EH (cell line): ENCODE data around the gene GRM8.
A peak's percentile ranks its signal among the peaks of the same experiment; 100 is the strongest.

Experiments used
- DNase-seq: peaks from one replicate; pipeline ENCODE4 v3.0.0-alpha.2; 2015; ENCODE audit warnings: low read depth

Gene GRM8

DNA sequence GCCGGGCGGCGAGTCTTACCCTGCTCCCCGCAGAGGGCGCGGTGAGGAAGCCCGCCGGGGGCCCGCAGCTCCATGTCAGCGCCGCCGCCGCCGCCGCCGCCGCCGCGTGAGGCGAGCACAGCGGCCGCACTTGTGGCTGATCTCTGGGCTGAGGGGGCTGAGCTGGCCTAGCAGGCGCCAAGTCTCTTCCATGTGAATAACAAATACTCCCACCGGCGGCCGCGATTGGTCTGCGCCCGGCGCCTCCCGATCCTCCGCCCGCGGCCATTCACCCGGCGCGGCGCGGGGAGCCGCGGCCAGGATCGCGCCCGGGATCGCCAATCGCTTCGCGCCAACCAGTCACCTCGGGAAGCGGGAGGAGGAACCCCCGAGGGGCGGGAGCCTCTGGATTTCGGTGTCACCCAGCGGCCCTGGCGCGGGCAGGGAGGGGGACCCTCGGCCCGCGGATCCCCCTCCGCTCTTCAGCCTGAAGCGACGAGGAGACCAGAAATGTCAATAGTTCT, at the start of gene GRM8:
Gene GRM8 (minus strand): TSS at position 164 of the 503 bp plus-strand sequence.
- peak; percentile 45 for DNase-seq

DNA sequence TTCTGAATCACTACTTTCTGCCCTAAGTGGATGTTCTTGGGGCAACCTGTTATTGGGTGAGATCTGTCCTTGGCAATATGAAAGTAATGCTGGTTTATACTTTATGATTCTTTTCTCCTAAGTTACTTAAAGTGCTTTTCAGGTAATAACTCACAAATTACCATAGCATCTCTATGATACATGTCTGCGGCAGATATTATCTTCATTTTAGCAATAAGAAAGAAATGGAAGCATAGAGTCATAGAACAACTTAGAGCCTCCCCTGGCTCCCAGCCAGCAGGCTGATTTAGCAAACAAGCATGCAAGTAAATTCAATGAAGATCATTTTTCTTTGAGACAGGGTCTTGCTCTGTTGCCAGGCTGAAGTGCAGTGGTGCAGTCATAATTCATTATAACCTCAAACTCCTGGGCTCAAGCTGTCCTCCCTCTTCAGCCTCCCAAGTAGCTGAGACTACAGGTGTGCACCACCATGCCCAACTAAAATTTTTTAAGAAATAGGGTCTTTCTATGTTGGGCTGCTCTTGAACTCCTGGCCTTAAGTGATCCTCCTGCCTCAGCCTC, 38.1 kb upstream of the GRM8 start:
- DNase-seq, result no peak

DNA sequence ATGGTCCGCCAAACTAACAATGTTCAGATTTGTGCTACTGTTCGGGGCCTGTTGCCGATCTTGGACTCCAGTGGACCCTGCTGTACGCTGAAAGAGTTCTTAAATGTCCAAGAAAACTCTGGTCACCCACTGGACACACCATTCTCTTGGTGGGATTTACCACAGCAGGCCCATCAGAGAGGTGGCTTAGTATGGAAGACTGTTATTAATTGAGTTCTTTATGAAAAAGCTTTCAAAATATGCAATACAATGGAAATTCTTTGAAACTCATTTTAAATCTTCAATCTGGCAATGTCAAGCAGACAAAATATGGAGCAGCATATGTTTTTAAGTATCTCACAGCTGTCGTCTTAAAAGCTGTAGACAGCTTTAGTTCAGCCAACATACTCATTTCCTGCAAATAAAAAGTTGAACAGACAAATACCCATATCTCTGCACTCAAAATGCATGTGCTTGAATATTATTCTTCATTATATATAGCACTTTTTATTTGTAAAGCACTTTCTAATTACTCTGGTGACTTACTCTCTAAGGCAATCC, 37.4 kb upstream of the GRM8 start:
- no peak for DNase-seq

DNA sequence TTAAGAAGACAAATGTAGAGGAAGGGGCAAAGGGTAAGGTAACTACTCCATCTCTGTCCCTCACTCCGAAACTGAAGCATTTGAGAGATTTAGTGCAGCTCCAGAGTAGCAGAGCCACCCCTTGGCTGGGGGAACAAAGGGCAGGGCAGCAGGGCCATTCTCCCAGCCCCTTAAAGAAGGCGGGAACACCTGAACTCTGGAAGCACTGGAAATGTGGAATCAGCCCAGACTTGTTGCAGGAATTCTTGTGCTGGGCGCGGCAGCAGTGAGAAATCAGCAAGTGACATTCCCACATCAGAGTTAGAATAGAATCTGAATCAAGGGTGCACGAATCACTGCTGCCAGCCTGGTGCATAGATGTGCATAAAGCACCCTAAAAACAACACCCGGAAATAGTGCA, 34.4 kb upstream of the GRM8 start:
- no peak for DNase-seq

DNA sequence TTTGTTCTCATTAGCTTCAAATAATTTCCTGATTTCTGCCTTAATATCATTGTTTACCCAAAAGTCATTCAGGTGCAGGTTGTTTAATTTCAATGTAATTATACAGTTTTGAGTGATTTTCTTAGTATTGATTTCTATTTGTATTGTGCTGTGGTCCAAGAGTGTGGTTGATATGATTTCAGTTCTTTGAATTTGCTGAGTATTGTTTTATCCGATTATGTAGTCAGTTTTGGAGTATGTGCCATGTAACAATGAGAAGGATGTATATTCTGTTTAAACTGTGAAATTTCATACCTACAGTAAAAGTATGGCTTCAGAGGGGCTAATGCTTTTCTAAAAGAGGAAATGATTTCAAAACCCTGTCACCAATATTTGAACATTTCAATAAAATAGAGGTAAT, 17.4 kb upstream of the GRM8 start:
- no peak for DNase-seq

DNA sequence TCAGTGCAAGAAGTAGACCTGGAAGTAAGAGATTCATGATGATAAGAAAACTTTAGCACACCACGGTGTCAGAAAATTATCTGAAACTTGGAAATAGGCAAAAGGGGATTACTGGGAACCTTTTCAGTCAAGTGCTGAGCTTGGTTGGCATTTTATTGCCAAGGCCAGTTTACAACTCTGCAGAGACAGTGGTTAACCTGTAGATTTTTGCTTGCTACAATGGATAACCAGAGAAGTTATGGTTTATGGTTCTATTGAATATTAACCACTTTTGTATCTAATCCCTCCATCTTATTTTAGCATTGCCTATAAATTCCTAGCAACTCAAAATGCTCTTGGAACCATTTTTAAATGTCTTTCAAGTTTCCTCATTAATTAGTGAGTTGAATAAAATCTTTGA, 13.3 kb upstream of the GRM8 start:
- no peak for DNase-seq

DNA sequence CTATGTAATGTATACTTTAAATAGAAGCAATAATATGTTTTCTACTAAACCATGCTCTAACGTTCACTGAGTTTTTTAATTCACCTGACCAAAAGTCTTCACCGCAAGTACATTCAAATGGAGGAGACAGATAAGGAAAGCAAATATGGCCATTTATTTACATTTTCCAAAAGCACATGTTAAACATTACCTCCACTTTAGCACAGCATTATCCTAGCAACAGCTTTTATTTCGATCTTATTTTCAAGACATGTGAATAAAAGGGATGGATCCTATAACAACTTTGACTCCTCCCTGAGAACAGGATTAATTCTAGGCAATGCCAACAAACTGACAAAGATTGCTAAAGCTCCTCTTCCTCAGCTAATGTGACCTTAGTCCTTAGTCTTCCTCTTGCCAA, 11.5 kb upstream of the GRM8 start:
- no peak for DNase-seq

DNA sequence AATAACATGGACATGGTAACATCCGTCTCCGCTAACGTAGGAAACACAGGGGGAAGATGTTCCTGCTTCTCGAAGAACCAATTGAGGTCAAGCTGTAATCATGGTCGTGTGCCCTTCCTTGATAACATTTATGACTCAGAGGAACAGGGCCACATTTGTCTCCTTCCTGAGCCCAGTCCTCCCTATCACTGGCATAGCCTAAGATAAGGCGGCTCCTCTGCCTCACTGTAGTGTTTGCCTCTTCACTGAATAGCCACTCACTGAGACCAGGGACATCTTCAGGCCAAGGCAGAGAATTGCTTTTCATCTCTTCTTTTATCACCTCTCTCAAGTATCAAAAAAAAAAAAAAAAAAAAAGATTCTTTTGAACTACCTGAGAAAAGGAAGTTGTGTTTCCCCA, 5.4 kb upstream of the GRM8 start:
- DNase-seq, result no peak

DNA sequence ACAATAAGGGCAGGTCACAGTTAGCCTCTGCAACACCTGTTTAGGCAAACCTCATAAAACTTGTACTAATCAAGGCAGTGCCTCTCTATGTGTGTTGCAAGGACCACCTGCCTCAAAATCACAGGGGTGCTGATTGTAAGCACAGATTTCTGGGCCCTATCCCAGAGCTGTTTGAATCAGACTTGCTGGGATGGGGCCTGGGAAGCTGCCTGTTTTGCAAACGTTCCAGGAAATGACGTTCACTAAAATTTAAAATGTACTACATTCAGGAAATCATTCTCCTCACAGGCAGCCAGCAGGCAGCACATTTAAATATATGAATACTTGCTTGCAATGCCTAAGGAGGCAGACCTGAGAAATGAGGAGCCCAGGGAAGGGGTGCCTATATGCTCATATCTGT, 4.3 kb upstream of the GRM8 start:
- no peak for DNase-seq

DNA sequence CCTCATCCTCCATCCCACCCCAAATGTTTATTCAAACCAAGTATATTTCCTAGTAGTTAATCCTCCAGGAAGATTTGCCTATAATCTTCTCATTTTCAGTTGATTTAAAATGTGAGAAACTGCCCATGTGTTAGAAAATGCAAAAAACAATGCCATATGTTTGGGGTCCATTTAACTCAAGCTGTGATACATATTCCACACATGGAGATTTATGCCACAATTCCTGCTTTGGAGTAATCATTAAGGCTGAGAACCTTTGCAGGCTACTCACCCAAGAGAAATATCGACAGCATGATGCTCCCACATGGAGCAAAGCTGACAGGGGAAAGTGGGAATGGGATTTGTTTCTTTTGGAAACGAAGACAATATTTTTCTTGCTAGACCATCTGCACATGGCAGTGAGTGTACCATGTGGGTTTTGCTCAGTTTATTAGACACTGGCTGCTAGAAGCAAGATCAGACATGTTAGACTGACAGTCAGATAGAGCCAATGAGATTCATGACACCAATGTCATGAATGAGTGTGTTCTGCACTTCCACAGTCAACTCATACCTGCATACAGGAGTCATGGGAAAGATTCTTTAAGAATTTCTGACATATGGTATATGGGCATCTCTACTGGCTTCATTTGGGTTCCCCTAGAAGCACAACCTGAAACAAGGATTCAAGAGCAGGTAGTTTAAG, 3.4 kb upstream of the GRM8 start:
- DNase-seq, result no peak

DNA sequence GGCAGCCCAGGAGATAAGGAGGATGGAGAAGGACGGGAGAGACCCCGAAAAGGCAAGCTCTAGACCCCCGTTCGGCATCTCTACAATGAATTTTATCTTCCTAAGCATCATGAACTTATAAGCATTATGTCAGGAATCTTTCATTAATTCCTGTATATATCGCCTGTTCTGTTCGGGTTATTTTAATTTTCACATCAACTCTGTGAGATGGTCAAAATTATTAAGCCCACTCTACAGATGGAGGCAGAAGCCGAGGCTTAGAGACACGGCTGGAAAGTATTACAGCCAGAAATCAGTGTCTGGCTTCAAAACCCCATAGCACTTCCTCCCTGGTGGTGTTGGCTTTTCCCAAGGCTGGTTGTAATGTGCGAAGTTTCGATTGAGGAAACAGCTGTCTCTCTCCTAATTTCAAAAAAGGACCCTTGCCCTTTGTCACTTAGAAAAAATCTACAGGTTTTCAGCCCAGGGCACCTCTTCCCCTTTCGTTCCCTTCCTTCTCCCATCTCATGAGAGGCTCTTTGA, 1.5 kb upstream of the GRM8 start:
- no peak for DNase-seq

DNA sequence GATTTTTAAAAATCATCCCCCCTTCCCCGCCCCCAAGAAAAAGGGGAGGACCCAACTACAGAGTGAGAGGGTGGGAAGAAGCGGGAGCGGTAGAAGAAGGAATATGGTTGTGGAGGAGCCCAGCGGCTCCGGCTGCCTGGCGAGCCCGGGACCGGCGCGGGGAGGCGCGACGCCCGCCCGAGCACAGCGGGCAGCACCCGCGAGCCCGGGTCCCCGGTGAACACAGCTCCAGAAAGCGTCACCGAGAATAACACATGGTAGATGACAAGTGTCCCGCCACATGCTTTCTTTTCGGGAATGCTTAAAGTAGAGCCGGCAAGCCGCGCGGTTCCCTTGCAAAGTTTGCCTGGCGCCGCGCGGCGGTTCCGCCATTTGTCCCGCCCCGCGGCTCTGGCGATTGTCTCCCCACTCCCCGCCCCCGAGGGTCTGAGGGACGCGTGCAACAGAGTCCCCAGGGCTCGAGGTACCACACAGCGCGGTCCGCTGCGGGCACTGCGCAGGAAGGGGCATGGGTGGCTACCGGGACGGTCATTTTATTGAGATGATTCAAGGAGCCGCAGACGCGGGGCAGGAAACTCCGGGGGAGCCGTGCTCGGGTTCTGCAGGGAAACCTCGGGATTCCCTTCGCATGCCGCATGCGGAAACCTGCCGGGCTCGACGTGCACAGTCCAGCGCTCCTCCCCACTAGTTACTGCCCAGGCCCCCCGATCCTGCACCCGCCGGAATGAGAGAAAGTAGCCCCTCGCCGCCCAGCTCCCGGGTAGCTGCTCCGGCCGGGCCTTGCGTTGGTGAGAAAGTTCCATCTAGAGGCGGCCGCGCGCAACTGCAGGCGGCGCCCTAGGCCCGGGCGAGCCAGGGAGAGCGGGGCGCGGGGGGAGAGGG, 781 bp upstream of the GRM8 start:
- DNase-seq, result peak; percentile 50

DNA sequence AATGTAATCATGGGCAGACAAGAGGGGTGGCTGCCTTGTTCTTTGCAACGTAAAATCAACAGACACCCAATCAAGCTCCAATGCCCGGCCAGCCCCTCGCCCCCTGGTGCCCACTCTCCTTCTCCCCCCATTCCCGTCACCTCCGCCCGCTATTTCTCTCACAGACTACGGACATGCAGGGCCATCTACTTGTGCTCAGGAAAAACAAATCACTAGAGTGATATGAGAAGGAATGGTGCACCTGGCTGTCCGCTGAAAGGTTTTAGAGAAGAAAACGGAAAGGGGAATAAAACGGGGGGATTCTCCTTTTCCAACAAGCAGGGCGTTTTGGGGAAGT, 396 bp downstream of the GRM8 start:
- DNase-seq, result no peak

DNA sequence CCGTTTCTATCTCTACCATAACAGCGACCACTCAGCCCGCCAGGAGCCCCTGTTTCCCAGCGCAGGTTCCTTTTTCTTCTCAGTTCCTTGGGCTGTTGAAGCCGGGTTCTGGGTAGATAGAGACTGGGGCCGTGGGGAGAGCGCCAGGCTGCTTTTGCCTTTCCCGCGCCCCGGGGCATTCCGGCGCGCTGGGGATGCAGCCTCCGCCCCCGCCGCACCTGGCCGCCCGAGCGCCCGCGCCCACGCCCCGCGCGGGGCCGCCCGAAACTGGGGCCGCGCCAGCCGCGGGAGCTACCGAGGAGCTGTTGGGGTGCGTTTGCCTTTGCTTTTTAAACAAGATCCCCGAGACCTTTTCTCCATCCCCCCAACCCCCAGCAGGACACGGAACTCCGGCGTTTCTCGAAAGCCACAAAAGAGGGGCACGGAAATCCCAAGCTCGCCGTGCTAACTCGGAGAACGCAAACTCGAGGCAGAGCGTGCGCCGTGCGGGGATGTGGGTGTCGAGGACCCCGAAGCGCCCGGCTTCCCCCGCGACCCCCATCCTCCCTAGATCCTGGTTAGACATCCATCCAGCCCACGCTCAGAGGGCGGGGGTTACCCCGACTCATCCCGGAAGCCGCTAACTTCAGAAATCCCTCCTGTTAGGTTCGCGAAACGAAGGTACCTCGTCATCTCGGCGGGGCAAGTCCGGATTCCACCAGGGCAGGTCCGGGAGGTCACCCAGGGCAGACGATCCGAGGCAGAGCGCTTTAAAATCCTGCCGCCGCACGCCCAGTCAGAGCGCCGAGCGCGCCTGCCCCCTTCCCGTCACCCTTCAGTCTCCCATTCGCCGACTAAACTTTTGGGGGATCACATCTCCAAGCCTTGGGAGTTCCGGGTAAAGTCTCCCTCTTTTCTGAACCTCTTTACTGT, 1.0 kb downstream of the GRM8 start:
- DNase-seq, result no peak

DNA sequence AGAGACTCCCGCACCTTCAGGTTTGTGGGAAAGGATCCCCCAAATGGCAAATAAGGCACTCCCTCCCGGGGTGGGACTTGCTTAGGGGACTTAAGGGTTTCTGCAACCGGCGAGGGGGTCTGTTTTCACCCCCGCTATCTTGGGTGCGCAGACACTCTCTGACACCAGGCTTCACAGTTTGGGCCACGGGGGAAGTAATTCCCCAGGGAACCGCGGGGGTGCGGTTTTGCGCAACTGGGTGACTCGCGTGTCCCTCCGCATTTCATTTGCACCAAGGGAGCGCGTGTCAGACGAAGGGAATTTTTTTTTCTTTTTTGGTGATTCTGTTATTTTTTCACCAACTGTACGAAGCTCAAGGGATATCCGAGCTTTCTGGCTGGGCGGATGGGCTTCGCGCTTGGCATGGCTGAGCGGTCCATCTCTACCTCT, 1.7 kb downstream of the GRM8 start:
- DNase-seq, result peak; percentile 1

DNA sequence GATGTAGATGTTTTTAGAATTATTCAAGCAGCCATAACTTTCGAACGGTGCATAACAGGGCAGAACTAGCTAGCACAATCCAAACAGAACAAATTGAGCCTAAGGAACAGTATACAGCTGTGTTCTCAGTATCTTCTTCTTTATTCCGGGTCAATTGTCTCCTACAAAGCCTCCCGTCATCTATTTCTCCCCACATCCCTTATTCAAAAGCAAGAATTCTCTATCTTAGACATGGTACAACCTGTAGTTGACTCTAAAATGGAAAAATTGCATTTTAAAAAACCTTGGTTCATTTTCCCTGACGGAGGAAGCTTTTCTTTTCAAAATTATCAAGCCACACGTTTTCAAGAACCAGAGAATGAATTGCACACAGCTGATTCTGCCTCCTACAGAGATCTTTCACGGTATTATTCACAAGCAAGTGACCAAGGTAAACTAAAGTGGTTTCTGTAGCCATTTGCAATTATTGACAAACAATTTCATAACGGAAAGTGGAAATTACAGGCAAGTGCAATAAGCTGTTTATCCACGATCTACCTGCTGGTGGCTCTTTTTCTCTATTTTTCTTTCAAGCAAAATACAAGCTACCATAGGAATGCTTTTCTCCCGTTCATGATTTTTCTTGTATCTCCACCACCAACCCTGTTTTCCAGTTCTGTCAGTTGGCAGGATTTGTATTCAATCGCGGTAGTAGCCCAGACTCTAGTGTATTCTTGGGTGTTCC, 2.3 kb downstream of the GRM8 start:
- DNase-seq, result no peak

DNA sequence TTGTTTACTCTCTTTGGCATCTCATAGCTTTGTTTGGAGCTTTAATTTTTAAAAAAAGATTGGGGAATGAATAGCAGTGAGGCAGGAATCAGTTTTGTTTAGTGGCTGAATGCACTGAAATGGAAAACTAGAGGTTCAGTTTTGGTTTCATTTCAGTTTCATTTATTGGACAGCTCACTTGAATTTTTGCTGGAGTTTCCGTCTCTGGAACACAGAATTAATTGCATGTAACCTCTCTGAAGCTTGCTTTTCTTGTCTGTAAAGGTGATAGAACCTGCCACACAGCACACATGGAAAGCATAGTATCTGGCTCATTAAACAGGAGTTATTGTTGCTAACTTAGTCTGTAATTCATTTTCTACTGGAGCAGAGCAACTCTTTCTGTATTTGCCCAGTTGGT, 7.1 kb downstream of the GRM8 start:
- no peak for DNase-seq

DNA sequence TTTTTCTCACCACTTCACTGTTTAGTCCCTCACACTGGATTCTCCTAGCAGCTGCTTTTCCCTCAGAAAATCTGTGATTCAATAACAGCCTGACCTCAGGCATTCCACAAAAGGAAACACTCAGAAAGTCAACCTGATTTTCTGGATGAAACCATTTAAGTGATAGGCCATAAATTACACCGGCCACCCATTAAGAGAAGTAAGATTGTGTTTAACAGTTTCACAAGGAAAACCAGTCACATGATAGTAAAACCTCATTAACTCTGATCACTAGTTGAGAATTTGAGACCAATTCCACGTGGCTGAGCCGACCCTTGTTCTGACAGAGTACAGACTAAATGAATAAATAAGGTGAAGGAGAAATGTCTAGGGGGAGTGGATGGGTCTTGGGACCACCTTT, 7.7 kb downstream of the GRM8 start:
- DNase-seq, result no peak

DNA sequence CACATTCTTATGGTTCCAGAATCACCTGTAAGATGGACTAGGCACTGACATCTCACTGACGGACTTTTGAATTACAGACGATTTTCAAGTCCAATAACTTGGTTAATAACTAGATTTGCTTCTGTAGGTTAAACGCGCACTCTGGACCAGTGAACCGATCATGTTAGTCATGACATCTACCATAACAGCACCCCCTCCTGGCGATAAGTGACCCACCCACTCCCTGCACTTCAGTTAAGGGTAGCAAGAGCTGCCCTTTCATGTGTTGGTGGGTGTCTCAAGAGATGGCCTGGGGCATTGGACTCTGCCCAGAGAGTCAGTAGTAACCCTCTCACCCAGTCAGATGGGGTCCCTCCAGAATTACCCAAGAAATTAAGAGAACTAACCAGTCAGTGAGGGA, 12.9 kb downstream of the GRM8 start:
- no peak for DNase-seq

DNA sequence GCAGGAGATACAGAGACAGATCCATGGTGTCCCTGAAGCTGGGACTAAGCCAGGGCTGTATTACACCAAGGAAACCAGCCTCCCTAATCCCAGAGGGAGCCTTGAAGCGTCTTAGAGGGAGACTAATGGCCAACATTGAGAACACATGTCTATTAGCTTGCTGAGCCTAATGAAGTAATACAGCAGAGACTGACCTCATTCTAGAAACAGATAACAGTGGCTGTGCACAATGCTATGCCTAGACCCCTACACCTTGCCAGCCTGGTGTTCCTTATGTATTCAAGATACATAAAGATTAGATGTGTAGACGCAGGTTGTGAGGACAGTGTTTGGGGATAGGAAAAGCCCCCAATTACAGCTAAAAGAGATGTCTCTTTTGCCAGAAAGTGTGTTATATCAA, 19.1 kb downstream of the GRM8 start:
- no peak for DNase-seq

DNA sequence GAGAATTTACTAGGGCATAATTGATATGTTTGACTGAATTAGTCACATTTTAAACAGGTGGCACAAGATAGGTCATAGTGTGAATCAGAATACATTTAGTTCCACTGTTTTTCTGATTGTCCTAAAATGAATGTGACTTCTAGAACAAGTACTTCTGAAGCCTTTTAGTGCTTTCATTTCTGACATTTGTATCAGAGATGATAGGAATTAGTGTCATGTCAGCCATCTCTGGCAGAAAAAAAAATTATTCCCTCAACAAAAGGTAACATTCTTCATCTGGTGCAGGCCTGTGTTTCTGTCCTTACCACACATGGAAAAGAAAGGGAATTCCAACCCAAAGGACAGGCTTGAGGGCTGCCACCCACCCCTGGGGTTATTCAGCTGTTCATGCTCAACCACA, 21.3 kb downstream of the GRM8 start:
- no peak for DNase-seq
